Muscle of back (tissue), 13 donors: ENCODE measurements around the gene GBP4. TPM values are rescaled to one million over a fixed set of nuclear protein-coding genes. Genes with fewer than 3 reads are reported as not detected.
"Not testable (repeated sequence)": the region's sequence is repeated elsewhere in the genome, so short reads cannot be mapped to it uniquely, and the experiment has no call there.

Experiments used
- DNase-seq, 3 donors: peaks; one replicate each; pipeline versions ENCODE4 v3.0.0 to v3.0.0-alpha.2; 2013
- long read RNA-seq, 9 donors: transcript quantifications; one replicate each; lab custom pipeline, GENCODE V29; 2026
- polyA plus RNA-seq, 10 donors: library from polyadenylated mRNA; unstranded; fragments of 120-200 nt; gene quantifications; one replicate each; pipeline ENCODE4 v1.2.1, GENCODE V29; 2013; ENCODE audit not compliant: insufficient read length in 10 of 10

The GBP4 gene, protein sequence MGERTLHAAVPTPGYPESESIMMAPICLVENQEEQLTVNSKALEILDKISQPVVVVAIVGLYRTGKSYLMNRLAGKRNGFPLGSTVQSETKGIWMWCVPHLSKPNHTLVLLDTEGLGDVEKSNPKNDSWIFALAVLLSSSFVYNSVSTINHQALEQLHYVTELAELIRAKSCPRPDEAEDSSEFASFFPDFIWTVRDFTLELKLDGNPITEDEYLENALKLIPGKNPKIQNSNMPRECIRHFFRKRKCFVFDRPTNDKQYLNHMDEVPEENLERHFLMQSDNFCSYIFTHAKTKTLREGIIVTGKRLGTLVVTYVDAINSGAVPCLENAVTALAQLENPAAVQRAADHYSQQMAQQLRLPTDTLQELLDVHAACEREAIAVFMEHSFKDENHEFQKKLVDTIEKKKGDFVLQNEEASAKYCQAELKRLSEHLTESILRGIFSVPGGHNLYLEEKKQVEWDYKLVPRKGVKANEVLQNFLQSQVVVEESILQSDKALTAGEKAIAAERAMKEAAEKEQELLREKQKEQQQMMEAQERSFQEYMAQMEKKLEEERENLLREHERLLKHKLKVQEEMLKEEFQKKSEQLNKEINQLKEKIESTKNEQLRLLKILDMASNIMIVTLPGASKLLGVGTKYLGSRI
- polyA plus RNA-seq = 1 to 10 TPM; 2.2 to 6.0 (median 4.4) TPM
- long read RNA-seq, donor 1 = 0 reads
- long read RNA-seq, donor 2 = 0 reads
- long read RNA-seq, donor 3 = 0 reads
- long read RNA-seq, donor 4 = 0 reads
- long read RNA-seq, donor 5 = 0 reads
- long read RNA-seq, donor 6 = 0 reads
- long read RNA-seq, donor 7 = 0 reads
- long read RNA-seq, donor 8, full-length matches to known transcripts = 1 of 1 reads
- long read RNA-seq, donor 8, partial matches to known transcripts = 0 of 1 reads
- long read RNA-seq, donor 8, other reads (novel, unspliced or antisense) = 0 of 1 reads
- long read RNA-seq, donor 9 = 0 reads

DNA sequence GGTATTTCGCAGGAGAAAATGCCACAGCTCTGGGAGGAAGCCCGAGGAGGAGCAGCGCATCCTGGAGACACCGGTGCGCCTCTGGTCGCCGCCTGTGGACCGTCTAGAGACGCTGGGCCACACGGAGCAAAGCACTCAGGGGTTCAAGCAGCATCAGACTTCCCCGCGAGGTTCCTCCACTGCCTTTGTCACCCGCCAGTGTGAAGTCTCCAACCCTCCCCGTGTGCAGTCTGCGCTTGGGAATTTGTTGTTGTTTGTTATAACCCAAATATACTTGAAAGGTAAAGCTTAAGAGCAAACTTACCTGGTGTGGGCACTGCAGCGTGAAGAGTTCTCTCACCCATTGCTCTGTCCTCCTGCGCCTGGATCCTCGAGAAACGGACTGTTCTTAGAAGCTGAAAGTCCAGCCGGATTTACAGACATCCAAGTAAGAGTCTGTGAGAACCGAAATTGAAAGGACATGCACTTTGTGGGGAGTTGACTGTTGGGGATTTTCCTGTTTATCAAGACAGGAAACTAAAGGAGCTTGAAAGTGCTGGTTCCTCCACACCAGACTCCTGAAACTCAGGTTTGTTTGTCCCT is at the start of gene GBP4:
TSS of gene GBP4 (minus strand) at position 452 of the 582 bp plus-strand sequence. CDS start at position 344, 108 bp downstream.
- DNase-seq = peak in 2 of 3 donors; percentile 30 to 44

DNA sequence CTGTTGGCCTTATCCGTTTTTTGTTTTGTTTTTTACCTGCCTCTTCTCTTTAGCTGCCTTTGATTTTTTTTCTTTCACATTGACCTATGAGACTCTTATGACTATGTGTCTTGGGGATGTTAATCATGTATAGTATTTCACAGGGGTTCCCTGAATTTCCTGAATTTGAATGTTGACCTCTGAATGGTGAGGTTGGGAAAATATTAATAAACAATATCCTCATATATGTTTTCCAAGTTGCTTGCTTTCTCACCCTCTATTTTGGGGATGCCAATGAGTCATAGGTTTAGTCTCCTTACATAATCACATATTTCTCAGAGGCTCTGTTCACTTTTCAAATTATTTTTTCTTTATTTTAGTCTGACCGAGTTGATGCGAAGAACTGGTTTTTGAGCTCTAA is 44.3 kb upstream of the GBP4 start:
- DNase-seq = no peak

DNA sequence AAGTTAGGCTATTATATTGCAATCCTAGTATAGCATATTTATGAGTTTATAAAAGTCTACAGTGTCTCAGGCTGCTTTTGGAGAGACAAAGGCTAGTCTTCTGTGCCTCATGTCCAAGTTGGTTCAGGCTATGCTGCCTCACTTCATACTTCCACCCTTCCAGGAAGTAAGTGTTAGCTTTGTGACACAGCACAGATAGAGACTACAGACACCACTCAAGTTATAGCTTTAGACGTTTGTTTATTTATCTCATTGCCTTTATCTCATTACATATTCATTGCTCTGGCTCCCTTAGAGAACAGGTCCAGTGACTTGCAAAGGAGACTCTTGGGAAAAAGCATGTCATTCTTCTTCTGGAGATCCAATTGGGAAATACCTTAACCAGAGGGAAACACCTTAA is 22.6 kb upstream of the GBP4 start:
- no peak for DNase-seq

DNA sequence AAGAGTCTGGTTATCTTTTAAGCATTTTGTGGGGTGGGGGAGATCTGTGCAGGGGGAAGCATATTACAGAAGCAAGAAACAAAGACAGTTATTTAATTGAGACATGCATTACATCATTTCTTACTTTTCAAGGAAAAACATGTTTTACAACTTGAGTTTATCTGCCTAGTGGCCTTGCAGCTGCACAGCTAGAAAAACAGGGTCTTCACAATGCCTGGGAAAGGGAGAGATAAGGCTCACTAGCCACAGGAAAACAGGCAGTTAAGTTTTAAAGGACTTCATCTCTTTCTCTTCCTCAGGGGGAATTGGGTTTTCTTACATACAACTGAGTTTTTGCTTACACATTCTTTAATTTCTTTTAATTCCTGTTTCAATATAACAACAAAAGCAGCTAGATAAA is 21.1 kb upstream of the GBP4 start:
- DNase-seq = not testable (repeated sequence)

DNA sequence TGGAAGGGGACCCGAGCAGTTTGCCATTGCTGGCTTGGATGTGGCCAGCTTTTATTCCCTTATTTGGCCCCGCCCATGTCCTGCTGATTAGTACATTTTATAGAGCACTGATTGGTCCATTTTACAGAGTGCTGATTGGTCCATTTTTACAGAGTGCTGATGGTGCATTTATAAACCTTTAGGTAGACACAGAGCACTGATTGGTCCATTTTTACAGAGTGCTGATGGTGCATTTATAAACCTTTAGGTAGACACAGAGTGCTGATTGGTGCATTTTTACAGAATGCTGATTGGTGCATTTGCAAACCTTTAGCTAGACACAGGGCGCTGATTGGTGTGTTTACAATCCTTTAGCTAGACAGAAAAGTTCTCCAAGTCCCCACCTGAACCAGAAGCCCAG is 20.2 kb upstream of the GBP4 start:
- not testable (repeated sequence) for DNase-seq

DNA sequence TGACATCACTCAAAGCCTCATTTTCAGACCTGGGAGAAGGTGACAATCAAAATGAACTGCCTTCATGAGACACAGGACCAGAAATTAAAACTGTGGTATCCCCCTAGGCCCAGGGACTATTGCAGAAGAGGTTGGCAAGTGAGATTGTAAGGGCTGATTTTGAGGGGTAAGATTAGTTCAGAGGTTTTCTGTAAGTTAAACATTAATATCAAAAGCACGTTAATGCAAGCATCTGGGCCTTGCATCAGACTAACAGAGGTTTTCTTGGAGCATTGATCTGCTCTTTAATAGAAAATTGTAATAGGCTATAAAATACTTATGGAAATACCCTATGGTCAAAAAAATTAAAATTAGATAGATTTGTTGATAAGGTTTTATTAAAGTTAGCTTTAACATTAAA is 14.6 kb upstream of the GBP4 start:
- no peak for DNase-seq

DNA sequence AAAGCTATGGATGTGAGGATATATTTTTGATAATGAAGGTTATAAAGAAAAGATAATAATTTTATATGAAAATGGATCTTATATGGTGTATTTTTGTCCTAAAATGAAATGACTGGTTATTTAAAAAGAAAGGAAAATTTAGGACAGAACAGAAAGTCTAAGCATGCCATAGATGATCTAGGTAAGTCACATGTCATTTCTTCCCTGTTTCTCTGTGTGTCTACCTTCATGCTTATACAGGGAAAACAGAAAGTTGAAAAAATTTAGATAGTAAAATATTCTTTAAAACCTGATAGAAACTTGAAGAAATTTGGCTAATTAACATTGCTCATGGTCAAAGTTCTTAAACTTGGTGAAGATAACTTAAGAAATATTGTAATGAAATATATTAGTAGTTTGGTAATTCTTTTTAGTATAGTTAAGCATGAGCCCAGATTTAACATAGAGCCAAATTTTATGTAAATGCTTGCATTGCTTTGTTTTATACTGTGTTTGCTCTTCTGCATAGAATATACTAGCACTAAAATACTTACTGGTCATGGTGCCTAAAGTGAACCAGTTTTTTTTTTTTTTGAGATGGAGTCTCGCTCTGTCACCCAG is 12.4 kb upstream of the GBP4 start:
- no peak for DNase-seq

DNA sequence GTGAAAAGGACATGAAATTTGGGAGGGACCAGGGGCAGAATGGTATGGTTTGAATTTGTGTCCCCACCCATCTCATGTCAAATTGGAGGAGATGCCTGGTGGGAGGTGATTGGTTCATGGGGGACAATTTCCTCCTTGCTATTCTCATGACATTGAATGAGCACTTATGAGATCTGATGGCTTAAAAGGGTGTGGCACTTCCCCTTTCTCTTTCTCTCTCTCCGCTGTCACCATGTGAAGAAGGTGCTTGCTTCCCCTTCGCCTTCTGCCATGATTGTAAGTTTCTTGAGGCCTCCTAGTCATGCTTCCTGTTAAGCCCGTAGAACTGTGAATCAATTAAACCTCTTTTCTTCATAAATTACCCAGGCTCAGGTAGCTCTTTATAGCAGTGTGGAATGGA is 7.6 kb upstream of the GBP4 start:
- no peak for DNase-seq

DNA sequence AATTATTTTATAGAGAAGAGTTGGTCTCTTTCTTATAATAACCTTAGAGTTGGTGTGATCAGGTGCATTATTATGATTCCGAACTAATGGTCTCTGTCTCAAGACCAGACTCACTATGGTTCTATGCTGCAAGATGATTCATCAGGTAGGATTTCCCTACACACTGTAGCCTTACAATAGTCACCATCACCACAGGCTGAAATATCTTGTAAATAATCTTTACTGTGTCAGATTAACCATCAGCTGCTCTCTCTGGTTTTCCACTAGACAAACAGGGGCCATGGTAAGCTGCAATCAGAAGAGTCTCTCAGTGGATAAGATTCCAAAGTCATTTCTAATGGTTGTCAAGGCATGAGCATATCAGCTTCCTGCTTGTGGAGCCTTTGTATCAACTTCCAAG is 4.4 kb upstream of the GBP4 start:
- peak in 1 of 3 donors; percentile 43 for DNase-seq

DNA sequence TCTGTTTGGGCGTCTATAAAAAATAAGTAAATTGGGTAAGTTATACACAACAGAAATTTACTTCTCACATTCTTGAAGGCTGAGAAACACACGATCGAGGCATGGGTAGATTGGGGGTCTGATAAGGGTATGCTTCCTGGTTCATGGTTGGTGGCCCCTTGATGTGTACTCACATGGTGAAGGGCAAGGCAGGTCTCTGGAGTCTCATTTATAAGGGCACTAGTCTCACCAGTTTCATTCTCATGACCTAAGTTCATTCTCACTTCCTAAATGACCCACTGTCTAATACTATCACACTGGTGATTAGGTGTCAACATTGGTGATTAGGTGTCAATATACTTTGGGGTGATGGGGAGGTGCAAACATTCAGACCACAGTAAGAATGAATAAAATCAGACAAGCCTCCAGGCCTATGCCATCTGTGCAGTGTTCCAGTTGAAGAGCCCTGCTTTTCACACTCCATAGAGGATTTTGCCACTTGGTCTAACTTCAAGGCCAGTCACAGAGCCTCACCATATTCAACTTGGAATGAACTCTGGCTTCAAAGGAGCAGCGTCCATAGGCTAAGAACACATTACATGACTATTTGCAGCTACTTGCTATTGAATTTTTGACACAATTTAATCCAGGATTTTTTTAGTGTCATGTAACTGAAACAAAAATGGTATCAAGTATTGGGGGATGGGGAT is 2.5 kb upstream of the GBP4 start:
- no peak for DNase-seq

DNA sequence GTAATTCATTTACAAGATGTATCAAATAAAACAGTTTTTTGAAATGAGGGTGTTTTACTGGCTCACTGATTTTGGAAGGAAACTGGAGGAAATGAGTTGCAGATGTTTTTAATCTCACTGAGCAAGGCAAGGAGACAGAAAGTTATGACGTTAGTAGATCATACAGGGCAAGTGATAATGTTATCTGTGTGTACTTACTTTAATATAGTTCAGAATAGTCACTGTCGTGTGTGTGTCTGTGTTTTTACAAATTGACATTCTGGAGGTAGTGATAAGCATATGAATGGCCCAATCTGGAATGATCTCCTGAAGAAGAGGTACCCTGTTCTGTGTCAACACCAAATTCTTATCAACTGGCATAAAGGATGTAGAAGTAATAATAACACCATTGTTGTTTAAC is 1.9 kb upstream of the GBP4 start:
- DNase-seq = peak; percentile 21 to 49 (median 32)

DNA sequence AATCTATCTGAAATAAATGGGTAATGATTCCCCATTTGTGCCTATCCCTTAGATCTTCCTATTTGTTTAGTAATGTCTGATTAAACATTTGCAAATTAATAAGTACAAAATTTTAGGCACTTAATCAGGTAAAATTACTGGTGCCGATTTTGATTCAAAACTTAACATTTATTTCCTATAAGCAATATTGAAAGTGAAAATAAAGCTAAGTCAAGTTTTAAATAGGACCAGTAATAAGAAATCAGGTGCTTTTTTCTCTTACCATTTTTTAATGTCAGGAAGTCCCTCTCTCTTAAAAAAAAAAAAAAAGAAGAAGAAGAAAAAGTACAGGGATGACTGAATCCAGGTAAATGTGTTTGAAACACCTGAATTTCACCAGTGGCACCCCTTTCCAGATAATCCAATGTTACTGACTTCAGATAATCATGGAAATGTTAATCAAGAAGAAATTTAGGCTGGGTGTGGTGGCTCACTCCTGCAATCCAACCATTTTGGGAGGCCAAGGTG is 836 bp upstream of the GBP4 start:
- DNase-seq = no peak

DNA sequence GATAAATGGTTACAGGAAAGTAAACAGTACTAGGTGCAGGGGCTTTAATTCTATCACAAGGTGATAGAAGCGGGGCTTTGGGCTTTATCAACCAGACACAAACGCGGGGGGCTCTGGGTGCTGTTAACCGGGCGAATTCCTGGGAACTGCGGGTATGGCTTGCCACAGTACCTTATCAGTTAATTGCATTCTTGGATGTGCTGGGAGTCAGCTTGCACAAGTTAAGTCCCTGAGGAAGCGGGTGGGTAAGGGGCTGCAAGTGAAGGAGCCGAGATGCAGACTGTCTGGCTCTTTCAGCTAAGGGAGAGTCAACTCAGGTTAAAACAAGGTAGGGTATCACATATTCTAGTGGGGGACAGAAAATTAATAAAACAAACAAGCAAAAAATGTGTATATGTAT is 661 bp downstream of the GBP4 start:
- no peak for DNase-seq

DNA sequence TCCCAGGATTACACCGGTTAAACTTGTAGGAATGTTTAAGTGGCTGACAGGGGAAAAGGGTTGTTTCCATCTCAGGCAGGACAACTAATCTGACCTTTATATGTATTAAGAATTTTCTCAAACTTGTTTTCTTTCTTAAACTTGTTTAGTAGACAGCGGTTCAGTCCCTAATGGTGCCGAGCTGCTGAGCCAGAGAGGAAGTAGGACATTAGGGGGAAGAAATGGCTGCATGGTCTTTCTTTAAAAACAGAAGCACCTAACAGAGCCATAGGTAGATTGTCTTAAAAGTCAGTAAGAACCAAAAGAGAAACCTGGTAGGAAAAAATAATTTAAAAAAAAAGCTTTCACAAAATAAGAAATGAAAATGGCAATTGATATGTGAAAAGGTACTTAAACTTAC is 3.3 kb downstream of the GBP4 start:
- DNase-seq = no peak

DNA sequence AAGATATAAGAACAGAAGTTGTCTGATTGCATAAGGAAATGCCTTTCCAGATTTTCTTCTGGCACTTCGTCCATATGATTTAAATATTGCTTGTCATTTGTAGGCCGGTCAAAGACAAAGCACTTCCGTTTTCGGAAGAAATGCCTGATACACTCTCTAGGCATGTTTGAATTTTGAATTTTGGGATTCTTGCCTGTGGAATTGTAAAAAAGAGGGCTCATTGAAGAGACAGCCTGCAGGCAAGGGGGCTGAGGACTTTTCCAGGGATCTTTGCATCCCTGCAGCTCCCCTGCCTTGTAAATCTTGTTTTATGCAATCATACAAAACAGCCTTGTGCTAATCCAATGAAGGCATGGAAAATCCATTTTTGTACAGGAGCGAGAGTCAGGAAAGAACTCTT is 7.4 kb downstream of the GBP4 start:
- DNase-seq = peak in 1 of 3 donors; percentile 14

DNA sequence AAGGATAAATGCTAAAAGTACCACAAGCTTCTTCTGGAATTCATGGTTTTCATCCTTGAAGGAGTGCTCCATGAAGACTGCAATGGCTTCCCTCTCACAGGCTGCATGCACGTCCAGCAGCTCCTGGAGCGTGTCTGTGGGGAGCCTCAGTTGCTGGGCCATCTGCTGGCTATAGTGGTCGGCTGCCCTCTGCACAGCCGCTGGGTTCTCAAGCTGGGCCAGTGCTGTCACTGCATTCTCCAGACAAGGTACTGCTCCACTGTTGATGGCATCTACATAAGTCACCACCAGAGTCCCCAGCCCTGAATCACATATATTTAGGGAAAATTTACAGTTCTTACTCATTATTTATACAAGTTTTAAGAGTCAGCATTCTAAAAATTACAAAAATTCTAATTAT is 8.7 kb downstream of the GBP4 start:
- no peak for DNase-seq

DNA sequence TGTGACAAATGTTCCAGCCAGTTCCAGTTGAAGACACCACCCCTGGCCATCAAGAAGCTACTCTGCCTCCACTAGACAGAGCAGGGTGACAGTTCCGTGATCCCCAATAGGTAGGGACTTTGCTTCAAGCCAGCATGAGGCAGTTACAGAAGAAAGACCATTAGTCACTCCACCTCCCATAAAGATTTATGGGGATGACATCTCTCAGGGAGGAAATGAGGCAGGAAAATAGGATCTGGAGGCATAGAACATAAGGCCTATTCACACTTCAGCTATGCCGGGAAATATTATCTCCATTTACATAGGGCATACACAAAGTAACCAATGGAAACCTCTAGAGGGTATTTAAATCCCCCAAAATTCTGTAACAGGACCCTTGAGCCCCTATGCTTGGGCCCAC is 19.4 kb downstream of the GBP4 start:
- no peak for DNase-seq

DNA sequence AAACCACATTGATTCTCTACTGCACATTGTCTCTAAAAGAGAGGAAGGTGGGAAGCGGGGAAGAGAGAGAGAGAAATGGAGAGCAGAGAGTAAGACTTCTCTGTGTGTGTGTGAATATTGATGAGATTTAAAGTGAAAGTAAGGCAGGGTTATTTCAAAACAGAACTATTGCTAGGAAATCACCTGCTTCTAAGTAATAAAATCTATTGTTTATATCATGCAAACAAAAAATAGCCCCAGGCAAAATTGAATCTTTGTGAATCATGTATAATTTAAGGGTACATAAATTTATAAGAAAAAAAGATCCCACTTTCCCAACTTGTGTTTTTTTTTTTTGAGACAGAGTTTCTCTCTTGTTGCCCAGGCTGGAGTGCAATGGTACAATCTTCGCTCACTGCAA is 21.8 kb downstream of the GBP4 start:
- DNase-seq = no peak

DNA sequence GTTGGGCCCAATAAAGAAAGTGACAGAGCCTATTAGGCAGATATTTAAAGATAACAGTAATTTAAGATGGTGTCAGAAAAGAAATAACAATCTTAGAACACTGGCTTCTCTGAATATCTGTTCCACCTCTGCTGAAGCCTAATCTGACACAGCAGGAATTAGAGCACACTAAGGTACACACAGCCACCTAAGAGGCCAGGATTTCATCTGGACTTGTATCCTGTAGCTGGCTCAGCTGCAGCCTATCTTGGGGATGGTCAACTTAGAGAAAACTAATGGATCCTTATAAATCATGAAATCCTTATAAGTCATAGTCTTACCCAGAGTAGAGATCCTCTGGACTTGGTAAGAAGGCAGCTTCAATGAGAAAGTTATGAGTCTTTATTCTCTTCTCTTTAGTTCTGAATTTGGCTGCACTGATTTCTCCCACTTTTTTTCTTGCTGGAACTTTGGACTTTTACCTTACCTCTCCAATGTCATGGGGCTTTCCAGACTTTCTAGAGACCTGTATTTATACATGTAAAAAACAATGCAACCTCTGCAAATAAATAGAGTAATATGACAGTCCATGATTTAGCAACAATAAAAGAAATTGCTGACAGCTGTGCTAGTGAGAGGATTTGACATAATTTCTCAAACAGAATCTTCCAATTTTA is 23.0 kb downstream of the GBP4 start, which contains the start of gene GBP7:
TSS of gene GBP7 (minus strand) at position 403 of the 656 bp plus-strand sequence. CDS start 4,068 bp downstream, outside the sequence.
- DNase-seq = no peak

DNA sequence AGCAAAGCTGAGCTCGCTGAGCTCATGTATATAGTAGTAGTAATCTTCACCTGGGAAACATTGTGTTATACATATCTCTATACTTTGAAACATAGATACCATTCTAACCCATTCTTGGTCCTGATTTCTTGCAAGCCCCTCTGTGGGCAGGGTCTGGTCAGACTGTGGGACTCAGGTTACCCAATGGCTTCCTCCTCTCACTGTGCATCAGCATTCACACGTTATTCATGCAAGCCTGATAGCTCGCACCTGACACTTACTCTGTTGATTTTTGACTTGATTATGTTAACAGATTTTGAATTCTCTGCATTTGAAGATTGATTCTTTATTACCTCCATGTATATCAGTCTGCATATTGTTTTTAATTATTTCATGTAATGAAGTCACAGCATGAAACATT is 24.3 kb downstream of the GBP4 start:
- no peak for DNase-seq
